HG03103 (cell line): ENCODE data around the gene TJAP1.
"Not testable (repeated sequence)": the region's sequence is repeated elsewhere in the genome, so short reads cannot be mapped to it uniquely, and the experiment has no call there.

Experiments
- ATAC-seq: cut with Tn5 transposase; IDR thresholded peaks from one replicate; pipeline ENCODE4 v1.9.1; 2021; ENCODE audit warnings: low read depth; ENCODE audit not compliant: unreplicated experiment

The TJAP1 gene

GRCh38 chr6:43521836-43522235, 44.5 kb downstream of the TJAP1 start:
- ATAC-seq, result no peak

GRCh38 chr6:43522547-43523261, 45.3 kb downstream of the TJAP1 start:
- ATAC-seq, result no peak

GRCh38 chr6:43523284-43523683, 45.9 kb downstream of the TJAP1 start:
- ATAC-seq, result no peak

GRCh38 chr6:43524483-43524961, 47.2 kb downstream of the TJAP1 start:
- ATAC-seq, result no peak

GRCh38 chr6:43532201-43532600, 54.8 kb downstream of the TJAP1 start:
- no peak for ATAC-seq

- not testable (repeated sequence) for ATAC-seq
Observed at GRCh38 chr6:43538986-43539385, 61.6 kb downstream of the TJAP1 start.

GRCh38 chr6:43539409-43539808, 62.0 kb downstream of the TJAP1 start:
- ATAC-seq, result not testable (repeated sequence)

- ATAC-seq, result no peak
Observed at GRCh38 chr6:43540507-43540906, 63.1 kb downstream of the TJAP1 start.

- no peak for ATAC-seq
Observed at GRCh38 chr6:43541774-43542471, 64.6 kb downstream of the TJAP1 start.

GRCh38 chr6:43544461-43544860, 67.1 kb downstream of the TJAP1 start:
- ATAC-seq, result no peak

GRCh38 chr6:43547222-43547621, 69.9 kb downstream of the TJAP1 start:
- ATAC-seq, result no peak
